ENCODE measurements around the gene CCDC192.

CCDC192 gene

GRCh38 chr5:127981498-127981897, 278.3 kb downstream of the CCDC192 start:
- no peak overlapping the region for H3K4me3 ChIP-seq (ENCODE audit: control insufficient read depth, low read depth, low read length)
- no peak for DNase-seq (ENCODE audit: low read depth)
- TF ChIP-seq CTCF (conservative IDR thresholded peaks at IDR 0.05; ENCODE audit: control insufficient read depth, insufficient read depth, low read depth, low read length), result no peak

- no peak overlapping the region for H3K4me3 ChIP-seq (ENCODE audit: control insufficient read depth, low read depth, low read length)
- TF ChIP-seq CTCF (conservative IDR thresholded peaks at IDR 0.05; ENCODE audit: control insufficient read depth, insufficient read depth, low read depth, low read length), result no peak
- DNase-seq (ENCODE audit: low read depth), result no peak
Measured at GRCh38 chr5:127985811-127986325, 282.7 kb downstream of the CCDC192 start.

GRCh38 chr5:127987354-127988145, 284.4 kb downstream of the CCDC192 start:
- no peak for TF ChIP-seq CTCF (conservative IDR thresholded peaks at IDR 0.05; ENCODE audit: control insufficient read depth, insufficient read depth, low read depth, low read length)
- no peak overlapping the region for H3K4me3 ChIP-seq (ENCODE audit: control insufficient read depth, low read depth, low read length)
- DNase-seq (ENCODE audit: low read depth), result peak; percentile 55

- peak; percentile 93 for DNase-seq (ENCODE audit: low read depth)
- no peak overlapping the region for H3K4me3 ChIP-seq (ENCODE audit: control insufficient read depth, low read depth, low read length)
- no peak for TF ChIP-seq CTCF (conservative IDR thresholded peaks at IDR 0.05; ENCODE audit: control insufficient read depth, insufficient read depth, low read depth, low read length)
Measured at GRCh38 chr5:127988146-127988760, 285.1 kb downstream of the CCDC192 start.

Measured in fibroblast of mammary gland (primary cell).